GM19023 (cell line): Measurements from ENCODE around the gene SP7.
A peak's percentile ranks its signal among the peaks of the same experiment; 100 is the strongest.
"Not testable (repeated sequence)": the region's sequence is repeated elsewhere in the genome, so short reads cannot be mapped to it uniquely, and the experiment has no call there.

ENCODE experiments used
- ATAC-seq: cut with Tn5 transposase; IDR thresholded peaks from one replicate; pipeline ENCODE4 v1.9.1; 2021; ENCODE audit warnings: mild to moderate bottlenecking, moderate library complexity; ENCODE audit not compliant: unreplicated experiment

The SP7 gene

GRCh38 chr12:53347905-53348304 lies 11.8 kb upstream of the SP7 start:
- ATAC-seq: no peak

- ATAC-seq: no peak
These were observed 10.3 kb upstream of the SP7 start for GRCh38 chr12:53346491-53346890.

GRCh38 chr12:53345486-53346188 lies 9.5 kb upstream of the SP7 start:
- ATAC-seq: no peak

GRCh38 chr12:53344824-53345485 lies 8.8 kb upstream of the SP7 start:
- ATAC-seq: peak; percentile 66

DNA sequence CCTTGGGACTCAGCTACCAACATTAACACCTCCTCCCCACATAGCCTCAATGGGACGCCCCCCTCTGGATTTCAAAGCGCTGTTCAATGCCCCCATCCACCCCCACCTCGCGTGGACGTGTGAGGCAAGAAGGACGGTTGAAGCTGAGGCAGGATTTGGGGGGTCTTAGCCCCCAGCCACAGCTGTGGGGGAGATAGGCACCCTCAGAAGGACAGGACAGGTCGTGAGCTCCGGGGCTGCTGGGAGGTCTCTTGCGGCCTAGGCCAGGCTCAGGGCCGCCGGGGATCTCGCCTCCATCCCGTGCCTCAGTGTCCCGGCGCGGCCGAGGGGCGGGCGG lies 8.3 kb upstream of the SP7 start:
- ATAC-seq: no peak

- no peak for ATAC-seq
These were observed 7.8 kb upstream of the SP7 start for GRCh38 chr12:53343969-53344368.

GRCh38 chr12:53343449-53343848 lies 7.3 kb upstream of the SP7 start:
- no peak for ATAC-seq

DNA sequence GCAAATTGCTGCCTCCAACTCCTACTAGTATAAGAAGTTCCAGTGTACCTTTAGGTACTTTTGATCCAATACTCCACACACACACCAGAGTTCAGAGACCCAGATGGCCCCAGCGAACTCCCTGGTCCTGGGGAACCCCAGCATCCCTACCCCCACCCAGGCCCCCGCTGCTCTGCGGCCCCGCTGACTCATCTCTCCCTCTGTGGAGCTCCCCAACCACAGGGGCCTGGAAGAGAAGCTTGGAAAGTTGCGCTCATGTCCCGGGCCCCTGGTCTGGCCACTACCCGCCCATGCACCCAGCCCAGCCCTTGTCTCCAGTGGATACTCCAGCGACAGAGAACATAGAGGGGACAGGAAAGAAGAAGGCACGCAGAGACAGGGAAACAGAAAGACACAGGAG lies 4.2 kb upstream of the SP7 start:
- no peak for ATAC-seq

- ATAC-seq: no peak
These were observed 2.8 kb upstream of the SP7 start for GRCh38 chr12:53338916-53339315.

DNA sequence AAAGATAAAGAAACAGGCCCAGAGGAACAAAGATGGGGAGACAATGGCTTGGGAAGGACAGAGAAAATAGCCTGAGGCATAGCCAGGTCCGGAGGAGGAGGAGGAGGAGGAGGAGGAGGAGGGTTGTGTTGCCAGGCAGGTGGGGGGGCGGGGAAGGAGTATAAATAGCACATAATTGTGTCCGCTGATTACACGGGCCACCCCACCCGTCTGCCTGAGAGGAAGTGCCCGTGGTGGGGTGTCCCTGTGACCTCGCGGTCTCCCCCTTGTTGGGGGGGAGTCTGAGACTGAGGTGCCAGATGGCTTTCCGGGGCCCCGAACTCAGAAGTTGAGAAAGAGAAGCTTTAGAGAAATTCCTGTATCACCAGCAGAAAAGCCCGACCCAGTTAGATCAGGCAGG lies 1.9 kb upstream of the SP7 start:
- no peak for ATAC-seq

GRCh38 chr12:53334822-53335221 lies 1.3 kb downstream of the SP7 start:
- ATAC-seq: no peak

- ATAC-seq: no peak
These were observed 2.3 kb downstream of the SP7 start for GRCh38 chr12:53333845-53334244.

GRCh38 chr12:53333289-53333688 lies 2.9 kb downstream of the SP7 start:
- no peak for ATAC-seq

- ATAC-seq: no peak
These were observed 3.4 kb downstream of the SP7 start for GRCh38 chr12:53332744-53333143.

DNA sequence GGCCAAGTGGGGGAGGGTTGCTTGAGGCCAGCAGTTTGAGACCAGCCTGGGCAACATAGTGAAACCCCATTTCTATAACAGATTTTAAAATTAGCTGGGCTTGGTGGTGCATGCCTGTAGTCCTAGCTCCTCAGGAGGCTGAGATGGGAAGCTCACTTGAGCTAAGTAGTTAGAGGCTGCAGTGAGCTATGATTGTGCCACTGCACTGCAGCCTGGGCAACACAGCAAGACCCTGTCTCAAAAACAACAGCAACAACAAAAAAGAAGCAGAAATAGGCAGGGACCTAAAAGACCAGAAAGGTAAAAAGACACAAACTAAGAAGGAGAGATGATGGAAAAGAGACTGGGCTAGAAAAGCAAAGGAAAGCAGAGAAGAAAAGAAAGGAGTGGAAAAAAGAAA lies 3.8 kb downstream of the SP7 start:
- not testable (repeated sequence) for ATAC-seq

DNA sequence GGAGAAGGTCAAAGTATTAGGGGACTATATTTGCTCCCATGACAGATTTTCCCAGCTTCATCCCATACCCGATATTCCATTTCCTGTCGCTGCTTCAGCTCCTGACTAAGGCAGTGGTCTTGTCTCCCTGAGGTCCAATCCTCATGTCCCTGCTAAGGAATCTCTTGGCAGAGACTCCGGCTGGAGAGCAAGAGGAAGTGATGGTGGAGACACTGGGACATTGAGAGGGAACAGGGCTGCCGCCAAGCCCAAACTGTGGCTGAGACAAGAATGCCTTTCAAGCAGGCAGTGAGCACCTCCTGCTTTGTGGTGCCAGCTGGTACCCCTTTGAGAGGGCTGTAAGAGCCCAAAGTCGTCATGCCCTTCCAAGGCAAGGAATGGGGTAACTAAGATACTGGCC lies 5.5 kb downstream of the SP7 start:
- no peak for ATAC-seq

DNA sequence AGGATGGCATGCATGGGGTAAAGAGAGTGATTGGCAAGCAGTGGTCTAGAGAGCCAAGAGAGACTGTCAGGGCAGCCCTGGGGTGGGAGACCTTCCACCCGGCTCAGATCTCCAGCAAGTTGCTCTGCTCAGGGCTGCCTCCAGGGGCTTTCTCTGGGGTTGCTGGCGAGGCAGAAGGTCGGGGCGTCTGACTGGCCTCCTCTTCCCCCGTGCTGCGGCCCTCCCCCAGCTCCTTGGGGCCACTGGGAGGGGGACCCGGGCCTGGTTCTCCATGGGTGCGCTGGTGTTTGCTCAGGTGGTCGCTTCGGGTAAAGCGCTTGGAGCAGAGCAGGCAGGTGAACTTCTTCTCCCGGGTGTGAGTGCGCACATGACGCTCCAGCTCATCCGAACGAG lies 8.1 kb downstream of the SP7 start:
- no peak for ATAC-seq

DNA sequence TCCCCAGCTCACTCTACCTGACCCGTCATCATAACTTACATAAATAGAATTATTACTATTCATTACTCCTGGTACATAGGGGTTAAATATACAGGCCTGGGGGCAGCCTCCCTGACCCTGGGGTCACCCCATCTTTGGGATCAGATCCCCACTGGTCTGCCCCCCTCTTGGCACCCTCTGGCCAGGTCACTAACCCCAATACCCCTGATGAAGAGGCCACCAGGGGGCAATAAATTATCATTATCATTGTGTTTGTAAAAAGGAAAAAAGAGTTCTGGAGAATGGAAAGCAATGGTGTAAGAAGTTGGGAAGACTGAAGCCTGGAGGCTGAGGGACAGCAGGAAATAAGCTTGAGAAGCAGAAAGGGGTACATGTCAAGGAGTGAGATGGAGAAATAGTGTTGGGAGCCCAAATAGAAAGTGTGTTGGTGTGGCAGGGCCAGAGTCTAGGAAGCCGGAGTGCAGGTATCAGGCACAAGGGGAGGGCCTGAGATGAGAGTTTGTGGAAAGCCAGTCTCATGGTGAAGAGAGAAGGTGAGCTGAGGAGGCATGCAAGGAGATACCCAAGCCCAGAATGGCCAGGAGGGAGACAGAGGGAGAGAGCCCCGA lies 8.6 kb downstream of the SP7 start:
- ATAC-seq: no peak

GRCh38 chr12:53326460-53327185 lies 9.5 kb downstream of the SP7 start:
- no peak for ATAC-seq

DNA sequence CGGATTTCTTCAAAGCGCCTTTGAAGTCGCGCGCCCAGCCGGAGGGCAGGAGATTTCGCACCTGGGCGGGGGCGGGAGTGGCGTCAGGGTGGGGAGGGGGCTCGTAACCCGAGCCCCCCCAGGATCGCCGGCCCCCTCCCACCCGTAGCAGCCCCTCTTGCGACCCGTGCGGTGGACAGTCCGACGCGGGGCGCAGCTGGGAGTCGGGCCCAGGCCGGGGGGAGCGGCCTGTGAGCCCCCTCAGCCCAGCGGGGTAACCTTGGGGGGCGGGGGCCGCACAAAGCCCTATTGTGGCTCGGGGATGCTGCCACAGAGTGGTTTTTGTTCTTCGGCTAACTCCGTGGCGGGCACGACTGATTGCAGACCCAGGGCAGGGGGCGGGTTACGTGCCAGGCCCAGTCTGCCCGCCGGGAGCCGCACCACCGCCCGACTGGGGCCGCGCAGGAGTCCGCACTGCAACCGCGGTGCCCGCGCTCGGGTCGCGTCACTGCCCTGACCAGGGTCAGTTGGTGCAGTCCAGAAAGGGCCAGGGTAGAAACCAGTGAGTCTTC lies 10.6 kb downstream of the SP7 start:
- ATAC-seq: no peak

DNA sequence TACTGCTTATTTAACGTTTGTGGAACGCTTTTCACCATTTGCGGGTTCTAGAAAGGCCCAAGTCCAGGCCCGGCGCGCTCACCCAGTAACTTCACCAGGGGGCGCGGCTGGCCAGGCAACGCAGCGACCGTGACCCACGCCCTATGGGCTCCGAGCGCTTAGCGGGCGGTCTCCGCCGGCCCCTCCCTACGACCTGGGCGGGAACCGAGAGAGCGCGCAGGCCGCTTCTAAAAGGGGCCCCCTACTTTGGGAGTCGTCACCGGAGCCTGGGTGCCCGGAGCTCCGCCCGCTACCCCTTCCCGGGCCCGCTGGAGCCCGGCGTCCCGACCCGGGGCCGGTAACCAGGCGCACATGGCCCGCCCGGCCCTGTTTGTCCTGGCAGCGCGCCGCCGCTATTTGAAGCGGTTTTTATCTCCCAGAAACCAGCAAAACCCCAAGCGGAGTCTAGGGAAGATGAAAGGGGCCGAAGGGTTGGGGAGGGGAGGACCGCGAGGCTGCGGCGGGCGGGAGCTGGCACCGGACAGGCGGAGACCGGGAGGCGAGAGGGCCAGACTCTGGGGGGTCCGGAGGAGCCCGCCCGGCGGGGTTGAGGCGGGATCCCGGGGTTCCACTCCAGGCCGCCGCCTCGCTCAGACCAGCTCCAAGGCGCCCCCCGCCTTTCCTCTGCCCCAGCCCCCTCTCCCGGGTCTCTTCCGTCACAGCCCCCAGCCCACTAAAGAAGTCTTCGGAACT lies 11.2 kb downstream of the SP7 start:
- ATAC-seq: peak; percentile 48
